Sigmoid colon (tissue), 7 donors: ENCODE results near the gene FNDC11. TPM values are rescaled to one million over a fixed set of nuclear protein-coding genes. Genes with fewer than 3 reads are reported as not detected.

ENCODE experiments used
- DNase-seq: peaks from one replicate; pipeline ENCODE4 v3.0.0-alpha.2; 2019
- H3K27ac ChIP-seq, 4 donors: fragments of 200-600 bp; sonication (generic); one replicate each; pipeline ENCODE4 v1.5.1; 2016 to 2019; ENCODE audit warnings: mild to moderate bottlenecking in 1 of 4
- H3K27me3 ChIP-seq, 3 donors: fragments of 200-600 bp; sonication (generic); one replicate each; pipeline ENCODE4 v1.5.1; 2019; ENCODE audit warnings: mild to moderate bottlenecking in 1 of 3
- H3K36me3 ChIP-seq, 4 donors: fragments of 200-600 bp; sonication (generic); one replicate each; pipeline ENCODE4 v1.5.1; 2016 to 2019
- H3K4me1 ChIP-seq, 4 donors: fragments of 200-600 bp; sonication (generic); one replicate each; pipeline ENCODE4 v1.5.1; 2017 to 2019
- H3K4me3 ChIP-seq, 4 donors: fragments of 200-600 bp; sonication (generic); one replicate each; pipeline ENCODE4 v1.5.1; 2017 to 2019; ENCODE audit warnings: mild to moderate bottlenecking in 2 of 4, moderate library complexity in 1 of 4
- H3K9me3 ChIP-seq, 4 donors: fragments of 200-600 bp in 3 of 4; sonication (generic) in 3 of 4; one replicate each; pipeline versions ENCODE4 v1.5.1 to v1.6.1; 2013 to 2019
- CTCF ChIP-seq, 4 experiments: fragments of 450-650 bp in 3 of 4; fragments of 200-600 bp in 1 of 4; IDR thresholded peaks; one replicate each; pipeline ENCODE4 v1.5.1; 2016 to 2019; ENCODE audit warnings: antibody characterized with exemption in 4 of 4, mild to moderate bottlenecking in 3 of 4, moderate library complexity in 2 of 4
- EP300 ChIP-seq, 4 donors: sonication (generic); formaldehyde crosslinking; IDR thresholded peaks; one replicate each; pipeline ENCODE4 v1.6.1; 2017; ENCODE audit warnings: antibody characterized with exemption in 4 of 4
- POLR2A ChIP-seq, 2 donors: fragments of 450-650 bp; IDR thresholded peaks; one replicate each; pipeline ENCODE4 v1.6.1; 2016; ENCODE audit warnings: antibody characterized with exemption in 2 of 2, mild to moderate bottlenecking in 2 of 2, moderate library complexity in 2 of 2
- POLR2AphosphoS5 ChIP-seq, 4 donors: sonication (generic); formaldehyde crosslinking; IDR thresholded peaks; one replicate each; pipeline ENCODE4 v1.6.1; 2017; ENCODE audit warnings: antibody characterized with exemption in 4 of 4
- WGBS, 2 donors: extraction: QIAGEN DNeasy Blood & Tissue Kit; methylation state at CpG; one replicate each; pipeline ENCODE4 v1.1.7; 2013; 5-methylcytosine and 5-hydroxymethylcytosine counted together
- intact Hi-C: fragments of 100-400 bp; cut with DNase I; formaldehyde crosslinking; loops from one replicate; pipeline ENCODE4 v1.15.1; 2023
- polyA plus RNA-seq, 3 donors: library from polyadenylated mRNA; stranded (reverse); fragments of 200-250 nt; gene quantifications; one replicate each; pipeline ENCODE4 v1.2.3, GENCODE V29; 2013
- total RNA-seq, 4 donors: library from RNA; depleted of rRNA; stranded (reverse); fragments of >200 nt; gene quantifications; one replicate each; pipeline ENCODE4 v1.1.0, GENCODE V29; 2016
- donor health status: healthy with polysubstance abuse.
- donor health status: Bipolar disorder and iron deficiency.
- donor health status: healthy.

The FNDC11 gene
- total and polyA plus RNA-seq, 7 donors, result under 0.01 to 0.55 (median 0.41) TPM; not detected in 1

- no peaks in the 10 kb centered on the region for H3K4me1 ChIP-seq
- intact Hi-C loops, result no loop called here
- no peak for TF ChIP-seq POLR2AphosphoS5 (IDR thresholded peaks at IDR 0.05)
- TF ChIP-seq EP300 (IDR thresholded peaks at IDR 0.05), result no peak
- no peak for TF ChIP-seq CTCF (IDR thresholded peaks at IDR 0.05)
- no peak for TF ChIP-seq POLR2A (IDR thresholded peaks at IDR 0.05)
- peaks cover 3 to 67% (median 51%) of the 10 kb centered on the region in 3 donors for H3K27me3 ChIP-seq
- WGBS, 2 donors, result 35 to 66% methylated on average over 58 of the region's 58 CpGs
- H3K36me3 ChIP-seq, result no peaks in the 10 kb centered on the region
- H3K27ac ChIP-seq, result no peak overlapping the region
- no peak for DNase-seq
- no peak overlapping the region for H3K4me3 ChIP-seq
- no peaks in the 10 kb centered on the region for H3K9me3 ChIP-seq
Measured at GRCh38 chr20:63546956-63547724, 6.8 kb upstream of the FNDC11 start.

- Histone ChIP-seq H3K4me3 (no peak within 1 kb of the TSS), H3K27ac (no peak within 1 kb of the TSS), H3K9me3 (no peaks in the 10 kb centered on the region), H3K36me3 (no peaks in the 10 kb centered on the region), H3K4me1 (no peaks in the 10 kb centered on the region), H3K27me3 (peaks cover 3 to 73% (median 56%) of the 10 kb centered on the region in 3 donors)
- intact Hi-C loops, result no loop called here
- no peak for DNase-seq
- WGBS, 2 donors, result 44 to 59% methylated on average over 35 of the region's 35 CpGs
- TF ChIP-seq POLR2A (IDR thresholded peaks at IDR 0.05) (no peak), CTCF (IDR thresholded peaks at IDR 0.05) (no peak), EP300 (IDR thresholded peaks at IDR 0.05) (no peak)
Measured at GRCh38 chr20:63547725-63548480, 6.1 kb upstream of the FNDC11 start, which contains the start of gene SRMS. Gene SRMS, minus strand, starts transcription at chr20:63547749. Its CDS starts 286 bp downstream, at chr20:63547463.

- peaks cover 3 to 79% (median 63%) of the 10 kb centered on the region in 3 donors for H3K27me3 ChIP-seq
- 39 to 42% methylated on average over 11 of the region's 11 CpGs for WGBS, 2 donors
- intact Hi-C loops, result no loop called here
Measured at GRCh38 chr20:63548542-63548941, 5.4 kb upstream of the FNDC11 start.

GRCh38 chr20:63549019-63549418, 4.9 kb upstream of the FNDC11 start:
- no peak for DNase-seq
- H3K9me3 ChIP-seq, result no peaks in the 10 kb centered on the region
- H3K27ac ChIP-seq, result no peak overlapping the region
- intact Hi-C loops, result no loop called here
- WGBS, 2 donors, result 22 to 29% methylated on average over 19 to 24 of the region's 25 CpGs
- peaks cover 4 to 82% (median 68%) of the 10 kb centered on the region in 3 donors for H3K27me3 ChIP-seq
- no peak overlapping the region for H3K4me3 ChIP-seq
- peaks cover 0 to 8% (median 7%) of the 10 kb centered on the region in 4 donors for H3K4me1 ChIP-seq
- TF ChIP-seq CTCF (IDR thresholded peaks at IDR 0.05) (no peak), POLR2AphosphoS5 (IDR thresholded peaks at IDR 0.05) (no peak), POLR2A (IDR thresholded peaks at IDR 0.05) (no peak), EP300 (IDR thresholded peaks at IDR 0.05) (no peak)
- H3K36me3 ChIP-seq, result no peaks in the 10 kb centered on the region

More at GRCh38 chr20:63548542-63548941, 5.4 kb upstream of the FNDC11 start:
- H3K27ac ChIP-seq, result no peak overlapping the region
- peaks cover 0 to 3% (median 2%) of the 10 kb centered on the region in 4 donors for H3K4me1 ChIP-seq
- H3K9me3 ChIP-seq, result no peaks in the 10 kb centered on the region
- TF ChIP-seq POLR2AphosphoS5 (IDR thresholded peaks at IDR 0.05), result no peak
- no peak for TF ChIP-seq POLR2A (IDR thresholded peaks at IDR 0.05)
- TF ChIP-seq CTCF (IDR thresholded peaks at IDR 0.05), result no peak
- TF ChIP-seq EP300 (IDR thresholded peaks at IDR 0.05), result no peak
- no peak for DNase-seq
- no peak overlapping the region for H3K4me3 ChIP-seq
- H3K36me3 ChIP-seq, result no peaks in the 10 kb centered on the region
